22Rv1 (cell line): ENCODE results near the gene UQCC5.
A peak's percentile ranks its signal among the peaks of the same experiment; 100 is the strongest.

Experiments
- H3K27ac ChIP-seq: fragments of 450-650 bp; 2 replicates; pipeline ENCODE4 v1.5.1; 2017
- CTCF ChIP-seq: fragments of 450-650 bp; IDR thresholded peaks from 2 replicates; pipeline ENCODE4 v1.5.1; 2017; ENCODE audit warnings: mild to moderate bottlenecking
- ZFX ChIP-seq: fragments of 450-650 bp; IDR thresholded peaks from 2 replicates; pipeline ENCODE4 v1.6.1; 2017; ENCODE audit warnings: antibody characterized with exemption, borderline replicate concordance

UQCC5 gene

GRCh38 chr3:52536369-52537164 is at the start of gene UQCC5:
Gene UQCC5, plus strand, starts transcription at chr3:52536605. Its CDS starts 151 bp downstream, at chr3:52536756.
- H3K27ac ChIP-seq = peak within 1 kb of the TSS; percentile 94
- TF ChIP-seq ZFX (no peak), CTCF (no peak; the same call in 1 of the 2 replicates)

- H3K27ac ChIP-seq = no peak overlapping the region
- TF ChIP-seq CTCF (no peak), ZFX (no peak)
Measured at GRCh38 chr3:52487050-52487787, 49.2 kb upstream of the UQCC5 start.

GRCh38 chr3:52487788-52488691 is 48.4 kb upstream of the UQCC5 start:
- TF ChIP-seq CTCF = no peak
- TF ChIP-seq ZFX = no peak
- no peak overlapping the region for H3K27ac ChIP-seq

- H3K27ac ChIP-seq = no peak overlapping the region
- TF ChIP-seq CTCF (no peak), ZFX (no peak)
Measured at GRCh38 chr3:52488746-52489145, 47.7 kb upstream of the UQCC5 start.

GRCh38 chr3:52489453-52489852 is 47.0 kb upstream of the UQCC5 start:
- TF ChIP-seq CTCF (no peak), ZFX (no peak)

GRCh38 chr3:52490035-52490938 is 46.1 kb upstream of the UQCC5 start:
- H3K27ac ChIP-seq = no peak overlapping the region
- TF ChIP-seq CTCF = no peak
- no peak for TF ChIP-seq ZFX

More at GRCh38 chr3:52489453-52489852, 47.0 kb upstream of the UQCC5 start:
- H3K27ac ChIP-seq = no peak overlapping the region
